Transverse colon (tissue), 4 donors: ENCODE results near the gene CELSR1. TPM values are rescaled to one million over a fixed set of nuclear protein-coding genes. Genes with fewer than 3 reads are reported as not detected.

Experiments used
- DNase-seq: peaks from one replicate; pipeline ENCODE4 v3.0.0-alpha.2; 2019
- H3K27ac ChIP-seq, 4 donors: fragments of 200-600 bp; sonication (generic); 2 replicates each; pipeline ENCODE4 v1.5.1; 2016 to 2018; ENCODE audit warnings: inconsistent platforms in 4 of 4
- H3K27me3 ChIP-seq: fragments of 200-600 bp; sonication (generic); 2 replicates; pipeline ENCODE4 v1.5.1; 2017; ENCODE audit warnings: inconsistent platforms
- H3K36me3 ChIP-seq, 4 donors: fragments of 200-600 bp; sonication (generic); 2 replicates each; pipeline ENCODE4 v1.5.1; 2017 to 2019; ENCODE audit warnings: inconsistent platforms in 4 of 4
- H3K4me1 ChIP-seq, 4 donors: fragments of 200-600 bp; sonication (generic); 2 replicates each; pipeline ENCODE4 v1.5.1; 2017 to 2020; ENCODE audit warnings: inconsistent platforms in 4 of 4
- H3K4me3 ChIP-seq, 4 donors: fragments of 200-600 bp; sonication (generic); 1 replicate in 1 of 4; 2 replicates in 3 of 4; pipeline versions ENCODE4 v1.5.1 to v1.6.1; 2017 to 2019; ENCODE audit warnings: inconsistent platforms in 4 of 4
- H3K9me3 ChIP-seq, 2 donors: fragments of 200-600 bp; sonication (generic); 2 replicates each; pipeline ENCODE4 v1.5.1; 2017 to 2019; ENCODE audit warnings: inconsistent platforms in 2 of 2
- CTCF ChIP-seq, 5 experiments: fragments of 200-600 bp in 3 of 5; fragments of 450-650 bp in 2 of 5; sonication (generic) in 3 of 5; IDR thresholded peaks; 1 replicate in 2 of 5; 2 replicates in 3 of 5; pipeline ENCODE4 v1.5.1; 2016 to 2017; ENCODE audit warnings: antibody characterized with exemption in 5 of 5, inconsistent platforms in 3 of 5, mild to moderate bottlenecking in 2 of 5, moderate library complexity in 1 of 5
- EP300 ChIP-seq: sonication (generic); formaldehyde crosslinking; IDR thresholded peaks from one replicate; pipeline ENCODE4 v1.6.1; 2017; ENCODE audit warnings: antibody characterized with exemption, low read depth
- POLR2A ChIP-seq: fragments of 450-650 bp; IDR thresholded peaks from one replicate; pipeline ENCODE4 v1.6.1; 2016; ENCODE audit warnings: antibody characterized with exemption, mild to moderate bottlenecking, moderate library complexity
- POLR2AphosphoS5 ChIP-seq, 3 donors: sonication (generic); formaldehyde crosslinking; IDR thresholded peaks; one replicate each; pipeline ENCODE4 v1.6.1; 2016; ENCODE audit warnings: antibody characterized with exemption in 3 of 3
- WGBS, 2 donors: methylation state at CpG; one replicate each; pipeline ENCODE4 v1.1.5; 2018; ENCODE audit warnings: low coverage in 1 of 2; 5-methylcytosine and 5-hydroxymethylcytosine counted together
- in situ Hi-C, 4 donors: fragments of 200-750 bp; cut with MboI; loops; one replicate each; pipeline versions ENCODE4 v1.15.0 to v1.15.1; 2017; ENCODE audit warnings: low sequenced_read_pairs in 3 of 4, low pct_ligation_motif_present in 1 of 4, low pct_unique_long_range_greater_than_20kb in 1 of 4
- intact Hi-C: fragments of 100-400 bp; cut with DNase I; formaldehyde crosslinking; loops from one replicate; pipeline ENCODE4 v1.15.1; 2023; ENCODE audit warnings: low total_unique reads
- total RNA-seq, 4 donors: library from RNA; depleted of rRNA; stranded (reverse); fragments of >200 nt; gene quantifications; one replicate each; pipeline ENCODE4 v1.1.0, GENCODE V29; 2016

Gene CELSR1
- total RNA-seq, 4 donors from 2014 or later: 0.96 to 2.5 (median 1.4) TPM

DNA sequence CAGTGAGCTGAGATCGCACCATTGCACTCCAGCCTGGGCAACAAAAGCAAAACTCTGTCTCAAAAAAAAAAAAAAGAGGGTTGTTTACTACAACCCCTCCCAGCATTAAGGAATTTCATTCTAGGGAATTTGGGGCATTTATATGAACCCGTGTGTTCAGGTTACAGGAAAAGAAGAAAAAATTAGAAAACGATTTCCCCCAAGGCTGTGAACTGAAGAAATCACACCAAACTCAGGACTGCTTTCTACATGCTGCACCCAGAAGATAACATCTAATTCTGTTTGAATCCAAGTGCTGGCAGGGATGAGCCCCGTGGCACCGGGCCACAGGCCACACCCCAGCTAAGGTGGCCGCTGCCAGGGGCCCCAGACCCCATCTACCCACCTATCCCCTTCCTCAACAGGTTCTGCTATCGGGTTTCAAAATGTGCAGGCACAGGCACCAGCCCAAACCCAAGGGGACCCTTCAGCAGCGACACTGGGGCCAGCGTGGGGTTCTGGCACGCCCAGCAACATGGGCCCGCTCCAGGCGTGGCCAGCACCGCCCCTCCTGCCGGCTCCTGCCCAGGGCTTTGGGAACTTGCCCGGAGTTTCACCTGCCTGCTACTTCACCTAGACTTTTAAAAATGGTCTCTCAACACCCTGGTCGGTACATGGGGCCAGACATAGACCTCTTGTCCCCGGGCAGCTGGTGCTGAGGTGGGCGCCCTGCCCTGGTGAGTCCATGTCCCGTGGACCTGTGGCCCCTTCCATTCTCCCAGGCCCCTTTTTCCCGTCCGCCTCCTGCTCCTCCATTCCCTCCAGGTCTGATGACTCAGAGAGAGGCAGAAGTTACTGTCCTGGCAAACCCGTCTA, 11.8 kb downstream of the CELSR1 start:
- intact Hi-C loops: no loop called here
- no peaks in the 10 kb centered on the region for H3K9me3 ChIP-seq
- H3K27ac ChIP-seq: no peak overlapping the region
- no peaks in the 10 kb centered on the region for H3K36me3 ChIP-seq
- H3K4me1 ChIP-seq: peaks cover 0 to 10% (median 3%) of the 10 kb centered on the region in 4 donors
- WGBS, 2 donors: 43 to 44% methylated on average over 3 to 22 of the region's 22 CpGs
- no peak overlapping the region for H3K4me3 ChIP-seq
- TF ChIP-seq EP300 (no peak), CTCF (IDR thresholded peaks at IDR 0.05) (no peak), POLR2A (no peak), POLR2AphosphoS5 (IDR thresholded peaks at IDR 0.05) (no peak)
- in situ Hi-C loops: loop anchor here in 1 of 4 donors (25.0 kb wide), 1 partner anchor 413 kb away; no protein-coding TSS in a partner anchor
- peaks cover 42% of the 10 kb centered on the region for H3K27me3 ChIP-seq
- DNase-seq: no peak

GRCh38 chr22:46524203-46524740, 13.1 kb downstream of the CELSR1 start:
- Histone ChIP-seq H3K4me1 (peaks cover 0 to 10% (median 3%) of the 10 kb centered on the region in 4 donors), H3K36me3 (no peaks in the 10 kb centered on the region), H3K27ac (no peak overlapping the region), H3K9me3 (no peaks in the 10 kb centered on the region), H3K4me3 (no peak overlapping the region), H3K27me3 (peaks cover 42% of the 10 kb centered on the region)
- WGBS, 2 donors: 51% methylated on average over 19 of the region's 19 CpGs; no CpG with 5 or more reads in 1 of the 2 donors
- TF ChIP-seq POLR2AphosphoS5 (IDR thresholded peaks at IDR 0.05) (no peak), POLR2A (no peak)
- no peak for DNase-seq
- intact Hi-C loops (no loop called here), in situ Hi-C loops (no loop called here)

DNA sequence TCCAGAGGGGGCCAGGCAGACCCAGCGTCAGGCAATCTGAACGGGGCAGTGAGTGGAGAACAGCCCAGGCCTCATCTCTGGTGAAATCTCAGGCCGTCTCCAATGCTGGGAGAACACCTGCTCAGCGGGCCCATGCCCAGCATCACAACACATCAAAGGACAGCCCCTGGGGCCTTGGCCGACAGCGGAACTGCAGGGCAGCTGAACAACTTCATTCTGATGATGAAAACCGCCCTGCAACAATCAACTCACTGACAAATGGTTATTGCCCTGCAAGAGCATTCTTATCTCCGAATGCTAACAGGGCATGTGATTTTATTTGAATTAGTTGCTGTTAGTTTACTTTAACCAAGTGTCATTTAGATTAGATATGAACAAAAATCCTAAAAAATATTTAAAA, 14.6 kb downstream of the CELSR1 start:
- no peak for DNase-seq
- in situ Hi-C loops: no loop called here
- H3K4me1 ChIP-seq: peaks cover 0 to 8% (median 3%) of the 10 kb centered on the region in 4 donors
- intact Hi-C loops: no loop called here
- H3K27me3 ChIP-seq: peaks cover 42% of the 10 kb centered on the region
- H3K36me3 ChIP-seq: no peaks in the 10 kb centered on the region
- 46 to 56% methylated on average over 2 to 8 of the region's 8 CpGs for WGBS, 2 donors
- no peak overlapping the region for H3K4me3 ChIP-seq
- no peak overlapping the region for H3K27ac ChIP-seq
- H3K9me3 ChIP-seq: no peaks in the 10 kb centered on the region
- TF ChIP-seq EP300 (no peak), POLR2AphosphoS5 (IDR thresholded peaks at IDR 0.05) (no peak), CTCF (IDR thresholded peaks at IDR 0.05) (no peak), POLR2A (no peak)

- Histone ChIP-seq H3K36me3 (no peaks in the 10 kb centered on the region), H3K27ac (no peak overlapping the region), H3K27me3 (peaks cover 42% of the 10 kb centered on the region), H3K9me3 (no peaks in the 10 kb centered on the region), H3K4me3 (no peak overlapping the region), H3K4me1 (peaks cover 0 to 7% (median 3%) of the 10 kb centered on the region in 4 donors)
- no peak for DNase-seq
- in situ Hi-C loops: no loop called here
- WGBS, 2 donors: 83 to 92% methylated on average over 3 to 5 of the region's 5 CpGs
- TF ChIP-seq POLR2A (no peak), EP300 (no peak), POLR2AphosphoS5 (IDR thresholded peaks at IDR 0.05) (no peak), CTCF (IDR thresholded peaks at IDR 0.05) (no peak)
- intact Hi-C loops: no loop called here
Measured at GRCh38 chr22:46521994-46522393, 15.4 kb downstream of the CELSR1 start.
